ENCODE data around the gene MACROH2A2.

The MACROH2A2 gene

DNA sequence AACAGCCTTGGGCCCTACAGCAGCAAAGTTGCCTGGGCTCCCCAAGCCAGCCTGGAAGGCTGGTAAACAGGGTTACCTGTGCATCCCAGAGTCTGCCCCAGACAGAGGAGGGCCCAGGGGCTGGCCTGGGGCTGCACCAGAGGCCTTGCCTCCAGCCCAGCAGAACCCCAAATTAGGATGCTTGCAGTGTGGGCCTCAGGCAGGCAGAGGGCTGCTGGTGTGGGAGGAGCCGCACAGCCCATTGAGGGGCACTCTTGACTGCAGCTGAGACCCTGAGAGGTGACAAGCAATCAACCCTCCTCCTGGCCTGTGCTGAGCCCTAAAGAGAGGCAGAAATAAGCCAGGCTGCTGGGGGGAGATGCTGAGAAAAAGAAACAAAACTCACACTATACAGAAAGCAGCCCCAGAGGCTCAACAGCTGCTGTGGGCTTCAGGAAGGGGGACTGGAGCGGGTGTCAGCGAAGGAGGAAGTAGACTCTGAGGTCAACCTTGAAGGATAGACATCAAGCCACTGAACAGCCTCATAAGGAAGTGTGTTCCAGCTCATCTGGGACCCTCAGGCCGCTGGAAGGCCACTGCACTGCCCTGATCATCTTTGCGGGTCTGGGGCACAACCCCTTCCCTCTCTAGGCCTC is 73.4 kb downstream of the MACROH2A2 start:
- in situ Hi-C loops (cut with HindIII; ENCODE audit: low sequenced_read_pairs): no loop called here

DNA sequence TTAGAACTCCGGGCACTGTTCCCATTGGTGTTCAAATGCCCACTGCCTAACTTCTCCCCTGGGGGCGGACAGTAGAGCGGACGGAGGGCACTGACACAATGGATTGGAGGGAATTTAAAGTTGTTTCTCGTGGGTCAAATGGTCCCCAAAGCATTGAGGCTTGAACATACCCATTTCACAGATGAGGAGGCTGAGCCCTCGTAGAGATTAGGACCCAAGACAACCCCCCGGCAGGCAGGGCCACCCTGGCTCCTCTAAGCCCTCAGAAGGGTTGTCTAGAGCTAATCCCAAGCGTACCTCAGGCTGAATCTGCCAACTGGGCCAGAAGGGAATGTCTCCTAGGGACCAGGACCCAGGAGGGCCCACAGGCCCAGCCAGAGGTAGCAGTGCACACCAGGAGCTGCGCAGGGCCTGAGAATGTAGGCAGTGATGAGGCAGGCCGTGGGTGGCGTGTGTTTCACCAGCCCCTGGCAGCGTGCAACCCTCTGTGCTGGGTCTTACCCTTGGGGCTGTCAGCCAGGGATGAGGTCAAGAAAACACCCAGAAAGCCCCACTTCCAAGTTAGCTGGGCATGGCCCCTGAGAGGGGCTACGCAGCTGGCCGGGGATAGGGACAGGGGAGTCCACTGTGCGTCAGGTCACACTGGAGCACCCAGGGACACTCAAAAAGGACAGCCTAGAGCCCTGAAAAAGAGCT is 74.2 kb downstream of the MACROH2A2 start:
- in situ Hi-C loops (cut with HindIII; ENCODE audit: low sequenced_read_pairs): no loop called here

GRCh38 chr10:70130878-70131559 is 78.4 kb downstream of the MACROH2A2 start:
- in situ Hi-C loops (cut with HindIII; ENCODE audit: low sequenced_read_pairs): no loop called here

DNA sequence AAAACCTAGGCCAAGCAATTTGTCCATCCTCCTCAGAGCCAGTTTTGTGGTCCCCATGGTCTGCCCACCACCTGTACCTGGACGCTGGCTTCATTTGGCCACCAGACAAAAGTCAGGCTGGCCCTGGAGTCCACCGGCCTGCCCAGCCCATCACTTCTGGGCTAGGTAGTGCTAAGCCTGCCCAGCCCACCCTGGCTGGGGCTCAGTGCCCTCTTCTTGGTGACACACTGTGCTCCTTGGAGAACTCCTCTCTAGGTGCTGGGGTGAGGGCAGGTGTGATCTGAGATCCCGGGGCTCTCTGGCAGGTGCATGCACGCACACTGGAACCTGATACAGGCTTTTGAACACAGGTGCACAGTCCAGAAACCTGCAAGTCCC is 78.9 kb downstream of the MACROH2A2 start:
- in situ Hi-C loops (cut with HindIII; ENCODE audit: low sequenced_read_pairs): no loop called here

DNA sequence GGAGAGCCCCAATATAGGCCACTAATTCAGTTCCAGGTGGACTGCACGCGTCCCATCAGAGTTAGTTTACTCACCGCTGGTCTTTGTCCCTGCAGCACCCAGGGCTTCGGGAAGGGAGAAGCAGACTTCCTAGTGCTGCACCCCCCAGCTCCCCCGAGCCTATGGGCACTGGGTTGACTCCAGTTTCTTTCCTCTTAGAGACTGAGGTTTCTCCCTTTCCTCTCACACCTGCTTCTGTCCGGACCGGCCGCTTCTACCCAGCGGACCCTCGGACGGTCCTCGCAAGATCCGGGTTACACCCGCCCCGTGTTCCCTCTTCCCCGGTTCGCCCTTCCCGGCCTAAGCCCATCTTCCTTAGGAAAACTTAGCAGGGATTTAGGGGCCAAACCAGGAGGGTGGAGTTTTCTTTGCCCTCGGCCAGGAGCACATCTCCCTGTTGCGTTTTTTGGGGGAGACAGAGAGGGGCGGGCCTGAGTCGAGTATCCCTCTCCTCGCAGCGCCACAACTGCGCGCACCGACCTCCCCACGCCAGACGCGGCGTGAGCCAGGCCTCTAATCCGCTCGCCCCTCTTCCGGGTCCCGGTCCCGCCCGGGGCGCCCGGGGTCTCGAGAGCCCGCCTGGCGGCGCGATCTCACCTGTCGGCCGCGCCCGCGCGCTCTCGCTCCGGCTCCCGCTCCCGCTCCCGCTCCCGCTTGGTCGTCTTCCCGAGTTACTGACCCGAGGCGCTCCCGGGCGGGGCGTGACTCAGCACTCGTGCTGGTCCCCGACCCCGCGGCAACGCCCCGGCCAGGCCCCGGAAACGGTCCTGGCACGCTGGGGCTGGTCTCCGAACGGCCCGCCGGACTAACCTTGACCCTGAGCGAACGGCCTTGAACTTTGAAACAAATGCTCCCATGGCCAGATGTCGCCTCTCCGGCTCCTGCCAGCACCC is 79.7 kb downstream of the MACROH2A2 start, which contains the start of gene AIFM2:
TSS of gene AIFM2 (minus strand) at position 728 of the 932 bp plus-strand sequence. CDS start 8,741 bp downstream, outside the sequence.
- in situ Hi-C loops (cut with HindIII; ENCODE audit: low sequenced_read_pairs): no loop called here

GRCh38 chr10:70135046-70135445 is 82.4 kb downstream of the MACROH2A2 start:
- in situ Hi-C loops (cut with HindIII; ENCODE audit: low sequenced_read_pairs): no loop called here

GRCh38 chr10:70135684-70136083 is 83.0 kb downstream of the MACROH2A2 start:
- in situ Hi-C loops (cut with HindIII; ENCODE audit: low sequenced_read_pairs): no loop called here

GRCh38 chr10:70137135-70137534 is 84.5 kb downstream of the MACROH2A2 start:
- in situ Hi-C loops (cut with HindIII; ENCODE audit: low sequenced_read_pairs): no loop called here

GRCh38 chr10:70137927-70138883 is 85.6 kb downstream of the MACROH2A2 start:
- in situ Hi-C loops (cut with HindIII; ENCODE audit: low sequenced_read_pairs): no loop called here

- in situ Hi-C loops (cut with HindIII; ENCODE audit: low sequenced_read_pairs): no loop called here
Measured at GRCh38 chr10:70139151-70139996, 86.7 kb downstream of the MACROH2A2 start.

- in situ Hi-C loops (cut with HindIII; ENCODE audit: low sequenced_read_pairs): no loop called here
Measured at GRCh38 chr10:70139997-70140250, 87.3 kb downstream of the MACROH2A2 start.

DNA sequence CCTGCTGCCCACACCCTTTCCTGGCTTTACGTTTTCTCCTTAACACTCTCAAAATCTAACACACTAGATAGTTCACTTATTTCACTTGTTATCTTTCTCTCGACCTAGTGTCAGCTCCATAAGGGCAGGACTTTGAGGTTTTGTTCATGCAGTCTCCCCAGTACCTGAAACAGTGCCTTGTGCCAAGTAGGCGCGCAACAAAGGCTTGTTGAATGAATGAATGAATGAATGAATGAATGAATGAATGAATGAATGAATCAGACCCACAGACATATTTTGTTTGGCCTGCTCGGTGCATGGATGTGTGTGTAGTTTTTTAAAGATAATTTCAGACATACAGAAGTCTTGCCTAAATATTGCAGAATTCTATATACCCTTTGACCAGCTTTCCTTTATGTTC is 87.7 kb downstream of the MACROH2A2 start:
- in situ Hi-C loops (cut with HindIII; ENCODE audit: low sequenced_read_pairs): no loop called here

- in situ Hi-C loops (cut with HindIII; ENCODE audit: low sequenced_read_pairs): no loop called here
Measured at GRCh38 chr10:70142555-70142954, 89.9 kb downstream of the MACROH2A2 start.

DNA sequence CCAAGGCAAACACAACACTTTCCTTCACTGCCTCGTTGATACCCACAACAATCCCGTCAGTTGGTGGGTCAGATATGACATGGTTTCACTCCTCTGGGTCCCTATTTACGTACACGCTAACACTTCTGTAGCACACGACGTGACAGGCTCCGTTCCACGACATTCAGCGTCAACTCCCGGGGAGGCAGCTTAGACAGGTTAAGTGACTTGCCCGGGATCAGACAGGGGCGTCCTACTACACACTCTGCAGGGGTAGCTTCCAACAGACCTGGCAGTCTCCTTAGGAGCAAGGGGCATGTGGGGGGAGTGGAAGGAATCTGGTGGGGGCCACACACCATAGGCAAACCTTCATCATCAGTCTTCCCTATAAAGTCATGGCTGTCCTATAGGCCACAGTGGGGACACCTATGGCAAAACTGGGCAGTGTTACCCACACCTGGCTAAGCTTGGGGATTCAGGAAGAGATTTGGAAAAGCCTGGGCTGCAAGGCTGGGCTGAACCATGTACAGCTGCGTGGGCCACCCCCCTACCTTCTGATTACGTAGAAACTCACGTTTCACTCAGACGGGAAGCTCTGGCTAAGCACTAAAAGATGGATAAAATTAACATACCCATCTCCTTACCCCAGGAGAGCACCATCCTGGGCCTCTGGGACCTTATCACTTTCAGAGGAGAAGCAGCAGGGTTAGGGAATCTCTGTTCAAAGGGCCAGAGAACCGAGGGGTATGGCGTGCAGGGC is 91.9 kb downstream of the MACROH2A2 start:
- in situ Hi-C loops (cut with HindIII; ENCODE audit: low sequenced_read_pairs): no loop called here

DNA sequence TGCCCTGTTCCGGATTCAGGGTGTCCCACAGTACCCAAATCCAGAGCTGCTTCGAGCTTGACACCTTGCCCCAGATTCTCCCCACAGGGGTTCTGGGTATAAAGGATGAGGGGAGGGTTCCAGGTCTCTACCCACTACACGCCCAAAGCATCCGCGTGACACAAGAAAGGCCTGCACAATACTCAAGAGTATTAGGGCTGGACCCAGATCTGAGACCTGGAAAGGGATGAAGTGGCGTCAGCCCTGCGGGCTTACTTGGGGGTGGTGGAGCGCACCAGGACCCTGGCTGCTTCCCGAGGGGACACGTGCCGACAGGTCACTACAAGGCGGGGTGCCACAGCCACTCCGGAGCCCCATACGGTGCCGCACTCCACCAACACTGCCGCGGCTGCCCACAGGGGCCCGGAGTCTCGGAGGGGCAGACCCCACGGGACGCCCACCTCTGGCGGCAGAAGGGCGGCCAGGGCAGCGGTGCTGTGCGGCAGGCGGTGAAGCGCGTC is 92.6 kb downstream of the MACROH2A2 start:
- in situ Hi-C loops (cut with HindIII; ENCODE audit: low sequenced_read_pairs): no loop called here

- in situ Hi-C loops (cut with HindIII; ENCODE audit: low sequenced_read_pairs): no loop called here
Measured at GRCh38 chr10:70145666-70146488, 93.2 kb downstream of the MACROH2A2 start.

- in situ Hi-C loops (cut with HindIII; ENCODE audit: low sequenced_read_pairs): no loop called here
Measured at GRCh38 chr10:70146489-70147258, 94.0 kb downstream of the MACROH2A2 start, which contains the start of gene TYSND1. Gene TYSND1 (minus strand): TSS chr10:70146700. CDS start chr10:70146586, 114 bp downstream.

All from DLD1 (cell line).